GM18505 (cell line): ENCODE data around the gene DPP3.

Experiments
- ATAC-seq: cut with Tn5 transposase; IDR thresholded peaks from one replicate; pipeline ENCODE4 v1.9.1; 2021; ENCODE audit not compliant: unreplicated experiment
- POLR2A ChIP-seq: IDR thresholded peaks from 4 replicates; pipeline ENCODE4 v1.6.1; 2011; ENCODE audit warnings: borderline replicate concordance; ENCODE audit not compliant: insufficient read depth, insufficient read length; ENCODE audit errors: extremely low read depth

DPP3 gene

DNA sequence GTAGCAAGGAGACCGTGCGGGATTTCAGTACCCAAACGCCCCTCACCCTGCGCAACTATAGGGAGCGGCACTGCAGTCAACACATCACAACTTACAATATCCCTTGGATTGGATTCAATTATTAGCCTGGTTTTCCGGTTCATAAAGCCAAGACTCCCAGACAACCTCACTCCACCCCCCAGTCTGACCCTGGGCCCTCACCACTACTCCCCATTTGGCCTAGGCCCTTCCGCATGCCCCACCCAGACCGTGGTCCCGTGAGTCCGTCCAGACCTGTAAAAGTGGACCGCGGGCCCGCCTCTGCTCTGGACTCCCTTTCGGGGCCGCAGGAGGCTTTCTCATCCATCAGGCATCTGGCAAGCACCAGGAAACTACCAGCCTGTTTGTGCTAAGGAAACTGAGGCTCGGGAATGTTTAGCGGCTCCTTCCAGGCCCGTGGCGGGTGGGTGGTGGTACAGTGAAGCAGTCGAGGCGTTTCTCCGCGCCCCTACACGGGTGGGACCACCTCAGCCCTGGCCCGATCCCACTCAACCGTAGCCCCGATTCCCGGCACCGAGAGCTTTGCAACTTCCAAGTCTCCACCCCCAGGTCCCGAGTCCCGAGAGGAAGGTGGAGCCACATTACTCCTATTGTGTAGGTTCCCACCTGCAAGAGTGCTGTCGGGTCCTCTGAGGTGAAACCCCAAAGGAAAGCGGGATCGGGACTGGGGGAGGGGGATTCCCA, 679 bp upstream of the DPP3 start:
- ATAC-seq = no peak
- no peak for TF ChIP-seq POLR2A

DNA sequence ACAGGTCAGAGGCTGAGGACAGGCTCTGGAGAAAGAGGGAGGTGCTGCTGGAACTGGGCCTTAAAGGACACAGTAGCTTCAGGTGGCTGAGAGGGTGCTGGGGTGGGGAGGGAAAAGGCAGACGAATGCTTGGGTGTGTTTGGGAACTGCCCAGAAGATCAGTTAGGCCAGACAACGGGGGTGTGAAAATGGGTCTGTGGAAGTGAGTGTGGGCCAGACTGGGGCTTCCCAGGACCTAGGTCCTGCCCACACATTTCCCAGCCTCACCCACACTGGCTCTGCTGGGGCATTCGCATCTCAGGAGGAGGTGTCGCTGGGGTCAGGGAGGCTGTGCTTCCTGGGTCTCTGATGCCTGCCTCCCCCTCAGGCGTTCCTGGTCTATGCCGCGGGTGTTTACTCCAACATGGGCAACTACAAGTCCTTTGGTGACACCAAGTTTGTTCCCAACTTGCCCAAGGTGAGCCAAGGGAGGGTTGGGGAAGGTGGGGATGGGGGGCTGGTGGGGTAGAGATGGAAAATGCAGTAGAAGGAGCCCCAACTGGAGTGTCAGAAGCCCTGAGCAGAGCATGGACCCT, 4.7 kb downstream of the DPP3 start:
- no peak for ATAC-seq
- no peak for TF ChIP-seq POLR2A

DNA sequence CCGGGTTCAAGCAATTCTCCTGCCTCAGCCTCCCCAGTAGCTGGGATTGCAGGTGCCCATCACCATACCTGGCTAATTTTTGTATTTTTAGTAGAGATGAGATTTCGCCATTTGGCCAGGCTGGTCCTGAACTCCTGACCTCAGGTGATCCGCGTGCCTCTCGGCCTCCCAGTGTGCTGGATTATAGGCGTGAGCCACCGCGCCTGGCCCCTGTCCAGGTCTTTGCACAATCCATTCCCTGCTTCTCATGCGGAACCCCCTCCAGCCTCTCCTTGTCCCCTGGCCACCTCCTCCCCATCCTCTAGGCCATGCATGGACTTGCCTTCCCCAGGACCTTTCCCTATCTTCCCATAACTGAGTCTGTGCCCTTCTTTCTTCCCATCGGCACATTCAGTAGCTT, 8.7 kb downstream of the DPP3 start:
- no peak for TF ChIP-seq POLR2A
- ATAC-seq = no peak

DNA sequence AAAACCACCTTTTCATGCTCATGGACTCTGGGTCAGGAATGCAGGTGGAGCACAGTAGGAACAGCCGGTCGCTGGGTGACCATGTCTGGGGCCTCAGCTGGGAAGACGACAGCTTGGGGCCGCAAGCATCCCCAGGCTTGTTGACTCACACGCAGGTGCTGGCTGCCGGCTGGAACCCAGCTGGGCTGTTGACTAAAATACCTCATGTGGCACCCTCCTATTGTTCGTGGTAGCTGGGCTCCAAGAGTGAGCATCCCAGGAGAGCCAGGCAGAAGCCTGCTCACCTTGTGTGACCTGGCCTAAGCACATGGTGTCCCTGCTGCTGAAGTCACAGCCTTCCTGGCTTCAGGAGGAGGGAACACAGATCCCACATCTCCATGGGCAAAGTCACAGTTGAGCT, 9.4 kb downstream of the DPP3 start:
- no peak for ATAC-seq
- no peak for TF ChIP-seq POLR2A

DNA sequence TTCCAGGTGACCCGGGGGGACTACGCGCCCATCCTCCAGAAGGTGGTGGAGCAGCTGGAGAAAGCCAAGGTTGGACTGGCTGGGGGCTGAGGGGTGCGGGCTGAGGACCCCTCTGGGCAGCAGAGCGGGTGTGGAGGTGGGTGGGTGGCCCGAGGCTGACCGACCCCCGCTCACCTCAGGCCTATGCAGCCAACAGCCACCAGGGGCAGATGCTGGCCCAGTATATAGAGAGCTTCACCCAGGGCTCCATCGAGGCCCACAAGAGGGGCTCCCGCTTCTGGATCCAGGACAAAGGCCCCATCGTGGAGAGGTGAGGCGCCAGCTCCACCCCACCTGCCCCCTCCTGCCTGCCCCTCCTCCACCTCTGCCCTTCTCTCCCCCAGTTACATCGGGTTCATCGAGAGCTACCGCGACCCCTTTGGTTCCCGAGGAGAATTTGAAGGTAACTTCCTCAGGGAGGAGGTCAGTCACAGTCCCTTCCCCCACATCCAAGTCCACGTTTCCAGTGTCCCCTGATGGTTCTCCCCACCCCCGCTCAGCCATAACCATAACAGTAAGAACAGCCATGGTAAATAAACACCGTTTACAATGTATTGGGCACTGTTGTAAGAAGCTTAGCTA, 11.2 kb downstream of the DPP3 start:
- TF ChIP-seq POLR2A = no peak
- no peak for ATAC-seq

DNA sequence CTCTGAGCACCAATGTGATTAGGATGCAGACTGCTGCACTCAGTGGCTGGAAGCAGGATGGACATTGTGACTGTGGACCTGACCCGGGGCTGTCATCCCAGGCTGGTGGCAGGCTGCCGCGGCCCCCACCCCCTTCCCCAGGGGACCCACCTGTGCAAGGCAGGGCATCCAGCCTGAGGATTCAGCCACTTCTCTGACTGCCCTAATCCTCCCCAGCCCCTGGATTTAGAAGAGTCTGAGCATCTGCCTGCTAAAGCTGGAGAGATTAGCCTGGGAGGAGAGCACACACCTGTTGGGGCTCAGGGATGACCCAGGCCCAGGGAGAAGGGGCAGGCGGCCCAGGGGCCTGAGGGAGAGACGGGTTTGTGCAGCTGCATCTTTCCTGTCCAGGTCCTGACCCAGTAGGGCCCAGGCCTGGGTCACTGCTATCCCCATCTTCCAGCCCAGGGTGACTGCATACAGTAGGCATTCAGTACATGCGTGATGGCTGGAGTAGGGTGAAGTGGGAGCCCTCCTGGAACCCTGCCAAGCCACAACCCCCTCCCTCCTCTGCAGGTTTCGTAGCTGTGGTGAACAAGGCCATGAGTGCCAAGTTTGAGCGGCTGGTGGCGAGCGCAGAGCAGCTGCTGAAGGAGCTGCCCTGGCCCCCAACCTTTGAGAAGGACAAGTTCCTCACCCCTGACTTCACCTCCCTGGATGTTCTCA, 12.1 kb downstream of the DPP3 start:
- no peak for TF ChIP-seq POLR2A
- no peak for ATAC-seq

DNA sequence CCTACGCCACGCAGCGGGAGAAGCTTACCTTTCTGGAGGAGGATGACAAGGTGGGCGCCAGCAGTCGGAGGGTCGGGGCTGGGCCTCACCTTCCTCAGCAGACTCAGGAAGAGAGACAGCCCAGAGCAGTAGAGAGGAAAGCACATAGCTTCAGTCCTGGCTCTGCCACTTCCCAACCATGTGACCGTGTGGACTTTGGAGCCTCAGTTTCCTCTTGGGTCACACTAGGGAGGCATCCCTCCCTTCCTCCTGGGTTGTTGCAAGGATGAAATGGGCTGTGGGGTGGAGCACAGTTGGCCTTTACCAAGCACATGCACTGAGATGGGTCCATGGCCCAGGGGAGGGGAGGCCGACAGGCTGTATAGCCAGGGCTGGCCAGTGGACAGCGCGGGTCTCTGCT, 12.9 kb downstream of the DPP3 start:
- TF ChIP-seq POLR2A = no peak
- ATAC-seq = no peak

DNA sequence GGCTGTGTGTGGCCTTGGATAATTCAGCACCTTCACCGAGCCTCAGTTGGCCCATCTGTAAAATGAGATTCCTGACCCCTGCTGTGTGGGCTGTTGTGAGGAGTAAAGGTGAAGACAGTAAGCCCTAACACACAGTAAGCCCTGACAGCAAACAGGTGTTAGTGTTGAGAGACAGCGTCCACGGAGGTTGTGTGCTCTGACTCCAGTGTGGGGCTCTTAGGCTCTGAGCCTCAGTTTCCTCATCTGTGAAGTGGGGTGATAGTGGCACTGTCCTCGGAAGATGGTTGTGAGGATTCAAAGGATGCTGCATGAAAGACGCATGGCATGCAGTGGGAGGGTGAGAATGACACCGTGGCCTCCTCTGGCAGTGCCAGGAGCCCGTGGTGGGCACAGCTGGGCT, 14.2 kb downstream of the DPP3 start:
- no peak for ATAC-seq

DNA sequence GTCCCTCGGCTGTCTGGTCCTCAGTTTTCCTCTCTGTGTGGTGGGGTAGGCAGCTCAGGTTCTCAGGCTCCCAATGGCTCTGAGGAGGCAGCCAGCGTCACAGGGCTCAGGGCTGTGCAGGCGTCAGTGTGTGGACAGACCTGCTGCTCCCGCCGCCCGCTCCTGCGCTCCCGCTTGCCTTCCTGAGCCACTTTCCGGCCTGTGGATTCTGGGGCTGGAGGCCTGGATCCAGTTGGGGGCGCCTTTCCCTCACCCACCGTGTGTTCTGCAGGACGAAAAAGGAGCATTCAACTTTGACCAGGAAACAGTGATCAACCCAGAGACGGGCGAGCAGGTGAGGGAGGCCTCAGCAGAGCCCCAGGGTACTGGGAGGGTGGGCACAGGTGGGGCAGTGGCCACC, 14.7 kb downstream of the DPP3 start:
- no peak for TF ChIP-seq POLR2A
- ATAC-seq = no peak

More for the DNA sequence above, 14.2 kb downstream of the DPP3 start:
- no peak for TF ChIP-seq POLR2A

DNA sequence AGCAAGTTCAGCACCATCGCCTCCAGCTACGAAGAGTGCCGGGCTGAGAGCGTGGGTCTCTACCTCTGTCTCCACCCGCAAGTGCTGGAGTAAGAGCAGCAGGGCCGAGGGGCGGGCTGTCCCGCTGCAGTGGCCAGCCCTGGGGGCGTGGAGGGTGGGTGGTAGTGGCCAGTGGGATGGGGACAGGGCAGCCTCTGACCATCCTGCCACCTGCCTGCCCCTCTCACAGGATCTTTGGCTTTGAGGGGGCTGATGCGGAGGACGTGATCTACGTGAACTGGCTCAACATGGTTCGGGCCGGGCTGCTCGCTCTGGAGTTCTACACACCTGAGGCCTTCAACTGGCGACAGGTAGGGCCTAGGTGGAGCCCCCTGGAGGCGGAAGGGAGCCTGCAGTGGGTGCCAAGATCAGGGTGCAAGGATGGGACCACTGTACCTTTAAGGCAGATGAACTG, 15.2 kb downstream of the DPP3 start:
- TF ChIP-seq POLR2A = no peak
- ATAC-seq = no peak

DNA sequence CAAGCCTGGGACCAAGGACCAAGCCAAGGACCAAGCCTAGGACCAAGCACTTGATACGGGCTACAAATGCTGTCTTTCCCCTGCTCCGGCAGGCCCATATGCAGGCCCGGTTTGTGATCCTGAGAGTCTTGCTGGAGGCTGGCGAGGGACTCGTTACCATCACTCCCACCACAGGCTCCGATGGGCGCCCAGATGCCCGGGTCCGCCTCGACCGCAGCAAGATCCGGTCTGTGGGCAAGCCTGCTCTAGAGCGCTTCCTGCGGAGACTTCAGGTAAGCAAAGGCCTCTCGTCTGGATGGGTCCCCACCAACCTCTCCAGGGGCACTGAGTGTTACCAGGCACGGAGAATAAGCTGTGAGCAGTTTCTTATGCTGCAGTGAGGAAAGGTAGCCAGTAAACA, 17.0 kb downstream of the DPP3 start:
- TF ChIP-seq POLR2A = no peak
- no peak for ATAC-seq

DNA sequence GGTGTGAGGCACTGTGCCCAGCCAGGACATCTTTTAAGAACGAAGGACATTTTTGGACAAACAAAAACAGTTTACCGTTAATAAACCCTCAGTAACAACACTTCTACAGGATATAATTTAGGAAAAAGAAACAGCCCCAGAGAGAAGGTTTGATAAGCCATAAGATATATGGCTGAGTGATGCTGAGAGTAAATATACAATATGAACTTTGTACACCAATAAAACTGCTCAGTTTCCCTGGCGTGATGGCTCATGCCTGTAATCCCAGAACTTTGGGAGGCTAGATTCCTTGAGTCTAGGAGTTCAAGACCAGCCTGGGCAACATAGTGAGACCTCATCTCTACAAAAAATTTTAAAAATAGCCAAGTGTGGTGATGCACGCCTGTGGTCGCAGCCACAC, 18.3 kb downstream of the DPP3 start:
- TF ChIP-seq POLR2A = no peak
- no peak for ATAC-seq

DNA sequence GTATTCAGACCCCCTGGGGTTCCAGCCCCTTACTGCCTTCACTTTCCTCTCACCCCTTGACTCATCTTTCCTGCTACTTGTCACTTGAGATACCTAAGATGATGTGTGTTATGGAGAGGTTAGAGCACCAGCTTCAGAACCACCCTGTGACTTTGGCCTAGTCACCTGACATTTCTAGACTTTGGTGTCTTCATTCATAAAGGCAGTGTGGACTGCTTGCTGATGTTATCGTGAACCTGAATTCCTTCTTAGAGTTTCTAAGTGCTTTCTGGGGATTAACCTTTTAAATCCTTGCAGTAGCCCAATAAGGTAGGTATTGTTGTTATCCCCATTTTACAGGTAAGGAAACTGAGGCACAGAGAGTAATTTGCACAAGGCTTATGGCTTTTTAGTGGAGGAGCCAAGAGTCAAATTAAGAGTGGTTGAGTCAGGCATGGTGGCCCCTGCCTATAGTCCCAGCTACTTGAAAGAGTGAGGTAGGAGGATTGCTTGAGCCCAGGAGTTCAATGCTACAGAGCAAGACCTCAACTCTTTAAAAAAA, 25.1 kb downstream of the DPP3 start:
- no peak for TF ChIP-seq POLR2A
- ATAC-seq = no peak

DNA sequence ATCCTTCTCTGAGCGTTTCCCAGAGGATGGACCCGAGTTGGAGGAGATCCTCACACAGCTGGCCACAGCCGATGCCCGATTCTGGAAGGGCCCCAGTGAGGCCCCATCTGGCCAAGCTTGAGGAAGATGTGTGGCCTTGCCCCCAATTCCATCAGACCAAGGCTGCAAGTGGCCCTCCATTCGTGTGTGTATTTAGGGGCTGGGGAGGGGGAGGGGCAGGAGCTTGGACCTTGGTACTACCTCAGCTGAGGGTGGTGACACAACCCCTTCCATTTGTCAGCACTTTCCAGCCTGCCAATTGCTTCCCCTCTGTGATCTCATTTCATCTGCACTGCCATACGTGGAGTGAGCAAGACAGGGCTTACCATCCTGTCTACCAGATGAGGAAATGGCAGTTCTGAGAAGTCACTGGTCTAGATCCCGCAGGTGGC, 28.9 kb downstream of the DPP3 start:
- no peak for ATAC-seq
- TF ChIP-seq POLR2A = no peak

DNA sequence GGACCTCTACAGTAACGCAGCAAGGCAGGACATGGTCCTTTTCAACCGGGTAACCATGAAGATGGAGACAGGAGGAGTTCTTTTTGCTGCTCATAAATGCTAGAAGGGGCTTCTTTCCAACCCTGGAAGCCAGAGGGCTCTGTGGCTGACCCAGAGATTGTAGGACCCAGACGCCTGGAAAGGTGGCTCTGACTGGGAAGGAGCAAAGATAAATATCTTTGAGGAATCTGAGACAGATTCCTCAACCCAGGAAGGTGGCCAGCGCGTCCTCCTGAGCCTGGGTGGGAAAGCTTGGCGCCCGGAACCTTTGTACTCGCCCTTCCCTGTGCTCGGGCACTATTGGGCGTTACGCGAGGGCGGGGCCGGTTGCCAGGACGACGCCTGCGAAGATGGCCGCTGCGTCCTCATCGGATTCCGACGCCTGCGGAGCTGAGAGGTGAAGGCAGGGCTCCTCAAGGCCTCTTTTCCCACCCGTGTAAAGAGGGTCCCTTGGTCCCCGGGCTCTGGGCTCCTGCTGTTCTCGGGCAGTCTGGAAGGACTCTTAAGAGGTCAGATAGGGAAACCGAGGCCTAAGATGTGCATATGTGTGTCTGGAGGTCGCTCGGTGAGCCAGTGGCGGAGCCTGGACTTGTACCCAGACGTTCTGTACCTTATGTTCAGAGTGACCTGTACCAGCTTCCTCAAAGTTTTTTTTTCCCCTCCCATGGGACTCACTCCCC, 30.2 kb downstream of the DPP3 start, which contains the start of gene BBS1:
Gene BBS1 (plus strand): TSS at position 365 of the 719 bp plus-strand sequence. CDS start 25 bp downstream, at position 390.
- peak; percentile 57 for TF ChIP-seq POLR2A

More for the DNA sequence above, 30.2 kb downstream of the DPP3 start, which contains the start of gene BBS1:
- peak; percentile 82 for ATAC-seq
